K562 (cell line): Measurements from ENCODE around the gene TEX54. TPM values are rescaled to one million over a fixed set of nuclear protein-coding genes. Genes with fewer than 3 reads are reported as not detected.

Experiments used
- ARID2 ChIP-seq: fragments of 450-650 bp; IDR thresholded peaks from 2 replicates; pipeline ENCODE4 v1.6.1; 2017; ENCODE audit warnings: antibody characterized with exemption, mild to moderate bottlenecking
- ELF4 ChIP-seq: fragments of 450-650 bp; formaldehyde crosslinking; IDR thresholded peaks from 2 replicates; pipeline ENCODE4 v1.4.0; 2022; ENCODE audit warnings: missing genetic modification characterization
- HNRNPL ChIP-seq: fragments of 200-400 bp; formaldehyde crosslinking; IDR thresholded peaks from 2 replicates; pipeline ENCODE4 v1.6.1; 2017; ENCODE audit warnings: low read depth, mild to moderate bottlenecking, low read length
- NCOA1 ChIP-seq: fragments of 450-650 bp; IDR thresholded peaks from 2 replicates; pipeline ENCODE4 v1.6.1; 2016; ENCODE audit warnings: low read depth
- NFATC3 ChIP-seq: fragments of 450-650 bp; IDR thresholded peaks from 2 replicates; pipeline ENCODE4 v1.6.1; 2017; ENCODE audit warnings: mild to moderate bottlenecking
- NFE2L1 ChIP-seq: fragments of 450-650 bp; IDR thresholded peaks from 2 replicates; pipeline ENCODE4 v1.6.1; 2016; ENCODE audit warnings: missing genetic modification characterization, low read depth, mild to moderate bottlenecking, missing compliant biosample characterization, moderate library complexity, borderline replicate concordance
- RFX5 ChIP-seq: IDR thresholded peaks from 2 replicates; pipeline ENCODE4 v1.6.1; 2011; ENCODE audit warnings: low read depth, mild to moderate bottlenecking, improper control_type of control experiment, low read length
- RUNX1 ChIP-seq: sonication (generic); IDR thresholded peaks from 2 replicates; pipeline ENCODE4 v1.6.1; 2016; ENCODE audit warnings: antibody characterized with exemption, low read depth
- SIN3B ChIP-seq: fragments of 450-650 bp; IDR thresholded peaks from 2 replicates; pipeline ENCODE4 v1.6.1; 2017; ENCODE audit warnings: low read depth, mild to moderate bottlenecking, moderate library complexity
- SIX5 ChIP-seq, 2 experiments: IDR thresholded peaks; 2 replicates each; pipeline ENCODE4 v1.6.1; 2011; ENCODE audit warnings: low read length in 2 of 2, borderline replicate concordance in 1 of 2, low read depth in 1 of 2, mild to moderate bottlenecking in 1 of 2, moderate library complexity in 1 of 2; ENCODE audit not compliant: insufficient read depth in 1 of 2
- STAT5B ChIP-seq: fragments of 250-450 bp; sonication (Bioruptor Pico); IDR thresholded peaks from 2 replicates; pipeline ENCODE4 v1.8.0; 2021; ENCODE audit warnings: mild to moderate bottlenecking, inconsistent platforms
- U2AF1 ChIP-seq: fragments of 200-400 bp; formaldehyde crosslinking; optimal IDR thresholded peaks from 2 replicates; pipeline ENCODE3; 2017; ENCODE audit warnings: mild to moderate bottlenecking, low read depth, low read length, moderate library complexity
- ZFPM2 ChIP-seq: fragments of 250-450 bp; sonication (Bioruptor Pico); IDR thresholded peaks from 2 replicates; pipeline ENCODE4 v1.5.1; 2022; ENCODE audit warnings: mild to moderate bottlenecking
- ZNF408 ChIP-seq: fragments of 250-450 bp; sonication (Bioruptor Pico); IDR thresholded peaks from 2 replicates; pipeline ENCODE4 v1.4.0; 2020; ENCODE audit warnings: low read depth, mild to moderate bottlenecking, moderate library complexity
- ZNF57 ChIP-seq: fragments of 450-650 bp; formaldehyde crosslinking; IDR thresholded peaks from 2 replicates; pipeline ENCODE4 v1.4.0; 2020; ENCODE audit warnings: mild to moderate bottlenecking, moderate library complexity
- ZNF583 ChIP-seq: fragments of 250-450 bp; sonication (Bioruptor Pico); IDR thresholded peaks from 2 replicates; pipeline ENCODE4 v1.4.0; 2020
- polyA plus RNA-seq, 8 experiments: library from polyadenylated mRNA; depleted of rRNA in 4 of 8; stranded (reverse) in 5 of 8; unstranded in 3 of 8; fragments of >200 nt; fragmentation: Nextera tagmentation in 2 of 8; fragmentation: Illumina TruSeq in 1 of 8; extraction: Ambion mirVana in 2 of 8; extraction: Trizol in 1 of 8; gene quantifications; 2 replicates each; pipeline versions ENCODE4 v1.2.1 to v1.2.3, GENCODE V29; 2011 to 2014; ENCODE audit warnings: inconsistent platforms in 1 of 8, missing spikeins in 1 of 8
- total RNA-seq, 7 experiments: library from RNA; depleted of rRNA in 6 of 7; stranded (reverse); fragments of >200 nt in 6 of 7; fragmentation: Illumina TruSeq in 2 of 7; extraction: Trizol in 2 of 7; gene quantifications; 2 replicates each; pipeline versions ENCODE4 v1.2.1 to v1.2.3, GENCODE V29; 2011 to 2021; ENCODE audit warnings: low replicate concordance in 1 of 7
- TF ChIP-seq, protein P1 (sequence below), 2 experiments: fragments of 450-650 bp; IDR thresholded peaks; 2 replicates each; pipeline ENCODE4 v1.6.1; 2018; ENCODE audit warnings: mild to moderate bottlenecking in 2 of 2, low read depth in 1 of 2; ENCODE audit not compliant: partially characterized antibody in 2 of 2
- TF ChIP-seq, protein P2 (sequence below): fragments of 250-450 bp; sonication (Bioruptor Pico); IDR thresholded peaks from 2 replicates; pipeline ENCODE4 v1.4.0; 2020; ENCODE audit warnings: mild to moderate bottlenecking
- TF ChIP-seq, protein P3 (sequence below): fragments of 250-450 bp; sonication (Bioruptor Pico); IDR thresholded peaks from 2 replicates; pipeline ENCODE4 v1.8.0; 2022; ENCODE audit warnings: inconsistent platforms, mild to moderate bottlenecking, moderate library complexity, borderline replicate concordance
- TF ChIP-seq, protein P4 (sequence below): fragments of 250-450 bp; sonication (Bioruptor Pico); IDR thresholded peaks from 2 replicates; pipeline ENCODE4 v1.5.0; 2020; ENCODE audit warnings: mild to moderate bottlenecking

TEX54 gene
- total and polyA plus RNA-seq, 9 of the 15 experiments (the other 6 are each of a cell fraction or from before 2014, with no cell fraction given): not detected

DNA sequence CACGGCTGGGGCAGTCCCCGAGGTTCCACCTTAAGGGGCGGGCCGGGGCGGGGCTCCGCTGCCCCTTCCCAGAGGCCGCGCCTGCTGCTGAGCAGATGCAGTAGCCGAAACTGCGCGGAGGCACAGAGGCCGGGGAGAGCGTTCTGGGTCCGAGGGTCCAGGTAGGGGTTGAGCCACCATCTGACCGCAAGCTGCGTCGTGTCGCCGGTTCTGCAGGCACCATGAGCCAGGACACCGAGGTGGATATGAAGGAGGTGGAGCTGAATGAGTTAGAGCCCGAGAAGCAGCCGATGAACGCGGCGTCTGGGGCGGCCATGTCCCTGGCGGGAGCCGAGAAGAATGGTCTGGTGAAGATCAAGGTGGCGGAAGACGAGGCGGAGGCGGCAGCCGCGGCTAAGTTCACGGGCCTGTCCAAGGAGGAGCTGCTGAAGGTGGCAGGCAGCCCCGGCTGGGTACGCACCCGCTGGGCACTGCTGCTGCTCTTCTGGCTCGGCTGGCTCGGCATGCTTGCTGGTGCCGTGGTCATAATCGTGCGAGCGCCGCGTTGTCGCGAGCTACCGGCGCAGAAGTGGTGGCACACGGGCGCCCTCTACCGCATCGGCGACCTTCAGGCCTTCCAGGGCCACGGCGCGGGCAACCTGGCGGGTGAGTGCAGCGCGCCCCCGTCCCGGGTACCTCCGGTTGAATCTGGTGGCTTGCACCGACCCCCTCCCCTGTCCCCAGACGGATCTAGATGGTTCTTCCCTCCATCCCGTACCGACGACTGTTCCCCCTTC lies 48.4 kb upstream of the TEX54 start, which contains the start of gene SLC3A2 (continued):
- TF ChIP-seq, protein P1, sequence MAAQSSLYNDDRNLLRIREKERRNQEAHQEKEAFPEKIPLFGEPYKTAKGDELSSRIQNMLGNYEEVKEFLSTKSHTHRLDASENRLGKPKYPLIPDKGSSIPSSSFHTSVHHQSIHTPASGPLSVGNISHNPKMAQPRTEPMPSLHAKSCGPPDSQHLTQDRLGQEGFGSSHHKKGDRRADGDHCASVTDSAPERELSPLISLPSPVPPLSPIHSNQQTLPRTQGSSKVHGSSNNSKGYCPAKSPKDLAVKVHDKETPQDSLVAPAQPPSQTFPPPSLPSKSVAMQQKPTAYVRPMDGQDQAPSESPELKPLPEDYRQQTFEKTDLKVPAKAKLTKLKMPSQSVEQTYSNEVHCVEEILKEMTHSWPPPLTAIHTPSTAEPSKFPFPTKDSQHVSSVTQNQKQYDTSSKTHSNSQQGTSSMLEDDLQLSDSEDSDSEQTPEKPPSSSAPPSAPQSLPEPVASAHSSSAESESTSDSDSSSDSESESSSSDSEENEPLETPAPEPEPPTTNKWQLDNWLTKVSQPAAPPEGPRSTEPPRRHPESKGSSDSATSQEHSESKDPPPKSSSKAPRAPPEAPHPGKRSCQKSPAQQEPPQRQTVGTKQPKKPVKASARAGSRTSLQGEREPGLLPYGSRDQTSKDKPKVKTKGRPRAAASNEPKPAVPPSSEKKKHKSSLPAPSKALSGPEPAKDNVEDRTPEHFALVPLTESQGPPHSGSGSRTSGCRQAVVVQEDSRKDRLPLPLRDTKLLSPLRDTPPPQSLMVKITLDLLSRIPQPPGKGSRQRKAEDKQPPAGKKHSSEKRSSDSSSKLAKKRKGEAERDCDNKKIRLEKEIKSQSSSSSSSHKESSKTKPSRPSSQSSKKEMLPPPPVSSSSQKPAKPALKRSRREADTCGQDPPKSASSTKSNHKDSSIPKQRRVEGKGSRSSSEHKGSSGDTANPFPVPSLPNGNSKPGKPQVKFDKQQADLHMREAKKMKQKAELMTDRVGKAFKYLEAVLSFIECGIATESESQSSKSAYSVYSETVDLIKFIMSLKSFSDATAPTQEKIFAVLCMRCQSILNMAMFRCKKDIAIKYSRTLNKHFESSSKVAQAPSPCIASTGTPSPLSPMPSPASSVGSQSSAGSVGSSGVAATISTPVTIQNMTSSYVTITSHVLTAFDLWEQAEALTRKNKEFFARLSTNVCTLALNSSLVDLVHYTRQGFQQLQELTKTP (IDR thresholded peaks at IDR 0.05; ENCODE audit: low read depth in 1 of 2, partially characterized antibody in 2 of 2): peak; percentile 76 to 89
- TF ChIP-seq NFATC3: no peak
- no peak for TF ChIP-seq RFX5
- no peak for TF ChIP-seq SIX5 (IDR thresholded peaks at IDR 0.05; ENCODE audit: borderline replicate concordance in 1 of 2, insufficient read depth in 1 of 2, low read depth in 1 of 2, low read length in 2 of 2)
- no peak for TF ChIP-seq NFE2L1 (tag)
- peak; percentile 43 for TF ChIP-seq U2AF1
- peak; percentile 69 for TF ChIP-seq SIN3B
- 0 out of 2 replicates have a peak, but pooled peaks have one; percentile 44 for TF ChIP-seq ZFPM2 (CRISPR knock-in tag)
- no peak for TF ChIP-seq ZNF57 (CRISPR knock-in tag)
- TF ChIP-seq HNRNPL: peak; percentile 96
- TF ChIP-seq ZNF408 (CRISPR knock-in tag): no peak
- TF ChIP-seq, protein P2, sequence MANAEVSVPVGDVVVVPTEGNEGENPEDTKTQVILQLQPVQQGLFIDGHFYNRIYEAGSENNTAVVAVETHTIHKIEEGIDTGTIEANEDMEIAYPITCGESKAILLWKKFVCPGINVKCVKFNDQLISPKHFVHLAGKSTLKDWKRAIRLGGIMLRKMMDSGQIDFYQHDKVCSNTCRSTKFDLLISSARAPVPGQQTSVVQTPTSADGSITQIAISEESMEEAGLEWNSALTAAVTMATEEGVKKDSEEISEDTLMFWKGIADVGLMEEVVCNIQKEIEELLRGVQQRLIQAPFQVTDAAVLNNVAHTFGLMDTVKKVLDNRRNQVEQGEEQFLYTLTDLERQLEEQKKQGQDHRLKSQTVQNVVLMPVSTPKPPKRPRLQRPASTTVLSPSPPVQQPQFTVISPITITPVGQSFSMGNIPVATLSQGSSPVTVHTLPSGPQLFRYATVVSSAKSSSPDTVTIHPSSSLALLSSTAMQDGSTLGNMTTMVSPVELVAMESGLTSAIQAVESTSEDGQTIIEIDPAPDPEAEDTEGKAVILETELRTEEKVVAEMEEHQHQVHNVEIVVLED (CRISPR knock-in tag): no peak
- TF ChIP-seq ARID2: no peak; the same call in 1 of the 2 replicates
- no peak for TF ChIP-seq STAT5B
- TF ChIP-seq NCOA1: no peak; the same call in 1 of the 2 replicates
- peak; percentile 33 for TF ChIP-seq ELF4 (CRISPR knock-in tag)
- TF ChIP-seq ZNF583 (CRISPR knock-in tag): no peak
- TF ChIP-seq, protein P3, sequence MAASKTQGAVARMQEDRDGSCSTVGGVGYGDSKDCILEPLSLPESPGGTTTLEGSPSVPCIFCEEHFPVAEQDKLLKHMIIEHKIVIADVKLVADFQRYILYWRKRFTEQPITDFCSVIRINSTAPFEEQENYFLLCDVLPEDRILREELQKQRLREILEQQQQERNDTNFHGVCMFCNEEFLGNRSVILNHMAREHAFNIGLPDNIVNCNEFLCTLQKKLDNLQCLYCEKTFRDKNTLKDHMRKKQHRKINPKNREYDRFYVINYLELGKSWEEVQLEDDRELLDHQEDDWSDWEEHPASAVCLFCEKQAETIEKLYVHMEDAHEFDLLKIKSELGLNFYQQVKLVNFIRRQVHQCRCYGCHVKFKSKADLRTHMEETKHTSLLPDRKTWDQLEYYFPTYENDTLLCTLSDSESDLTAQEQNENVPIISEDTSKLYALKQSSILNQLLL (CRISPR knock-in tag): no peak
- TF ChIP-seq, protein P4, sequence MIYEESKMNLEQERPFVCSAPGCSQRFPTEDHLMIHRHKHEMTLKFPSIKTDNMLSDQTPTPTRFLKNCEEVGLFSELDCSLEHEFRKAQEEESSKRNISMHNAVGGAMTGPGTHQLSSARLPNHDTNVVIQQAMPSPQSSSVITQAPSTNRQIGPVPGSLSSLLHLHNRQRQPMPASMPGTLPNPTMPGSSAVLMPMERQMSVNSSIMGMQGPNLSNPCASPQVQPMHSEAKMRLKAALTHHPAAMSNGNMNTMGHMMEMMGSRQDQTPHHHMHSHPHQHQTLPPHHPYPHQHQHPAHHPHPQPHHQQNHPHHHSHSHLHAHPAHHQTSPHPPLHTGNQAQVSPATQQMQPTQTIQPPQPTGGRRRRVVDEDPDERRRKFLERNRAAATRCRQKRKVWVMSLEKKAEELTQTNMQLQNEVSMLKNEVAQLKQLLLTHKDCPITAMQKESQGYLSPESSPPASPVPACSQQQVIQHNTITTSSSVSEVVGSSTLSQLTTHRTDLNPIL: no peak
- TF ChIP-seq RUNX1: no peak
